C4-2B (cell line): ENCODE data around the gene PRSS56.

ENCODE experiments used
- H3K27ac ChIP-seq: fragments of 450-650 bp; 2 replicates; pipeline ENCODE4 v1.5.1; 2017
- ZFX ChIP-seq: fragments of 450-650 bp; IDR thresholded peaks from 2 replicates; pipeline ENCODE4 v1.6.1; 2017
- TF ChIP-seq, protein P1 (sequence below): fragments of 450-650 bp; conservative IDR thresholded peaks from 2 replicates; pipeline ENCODE4 v1.5.1; 2017; ENCODE audit warnings: mild to moderate bottlenecking

The PRSS56 gene

DNA sequence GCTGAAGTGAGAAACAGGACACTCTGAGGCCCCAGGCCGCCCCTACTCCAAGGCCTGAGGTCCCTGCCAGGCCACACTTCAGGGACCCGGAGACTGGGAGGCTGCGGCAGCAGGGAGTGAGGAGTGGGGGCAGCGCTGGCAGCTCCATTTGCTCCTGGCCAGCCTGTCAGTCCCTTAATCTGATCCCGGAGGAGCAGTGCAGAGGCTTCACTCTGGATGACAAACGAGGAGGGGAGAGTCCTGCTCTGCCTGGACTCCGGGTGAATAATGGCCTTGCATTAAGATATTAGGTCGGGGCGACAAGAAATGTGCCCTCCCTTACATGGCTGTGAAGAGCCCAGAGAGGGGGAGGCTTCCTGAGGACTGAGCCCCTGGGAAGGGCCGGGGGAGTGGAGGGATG, 14.3 kb upstream of the PRSS56 start:
- no peak for TF ChIP-seq ZFX
- TF ChIP-seq, protein P1, sequence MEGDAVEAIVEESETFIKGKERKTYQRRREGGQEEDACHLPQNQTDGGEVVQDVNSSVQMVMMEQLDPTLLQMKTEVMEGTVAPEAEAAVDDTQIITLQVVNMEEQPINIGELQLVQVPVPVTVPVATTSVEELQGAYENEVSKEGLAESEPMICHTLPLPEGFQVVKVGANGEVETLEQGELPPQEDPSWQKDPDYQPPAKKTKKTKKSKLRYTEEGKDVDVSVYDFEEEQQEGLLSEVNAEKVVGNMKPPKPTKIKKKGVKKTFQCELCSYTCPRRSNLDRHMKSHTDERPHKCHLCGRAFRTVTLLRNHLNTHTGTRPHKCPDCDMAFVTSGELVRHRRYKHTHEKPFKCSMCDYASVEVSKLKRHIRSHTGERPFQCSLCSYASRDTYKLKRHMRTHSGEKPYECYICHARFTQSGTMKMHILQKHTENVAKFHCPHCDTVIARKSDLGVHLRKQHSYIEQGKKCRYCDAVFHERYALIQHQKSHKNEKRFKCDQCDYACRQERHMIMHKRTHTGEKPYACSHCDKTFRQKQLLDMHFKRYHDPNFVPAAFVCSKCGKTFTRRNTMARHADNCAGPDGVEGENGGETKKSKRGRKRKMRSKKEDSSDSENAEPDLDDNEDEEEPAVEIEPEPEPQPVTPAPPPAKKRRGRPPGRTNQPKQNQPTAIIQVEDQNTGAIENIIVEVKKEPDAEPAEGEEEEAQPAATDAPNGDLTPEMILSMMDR: no peak
- no peak overlapping the region for H3K27ac ChIP-seq

DNA sequence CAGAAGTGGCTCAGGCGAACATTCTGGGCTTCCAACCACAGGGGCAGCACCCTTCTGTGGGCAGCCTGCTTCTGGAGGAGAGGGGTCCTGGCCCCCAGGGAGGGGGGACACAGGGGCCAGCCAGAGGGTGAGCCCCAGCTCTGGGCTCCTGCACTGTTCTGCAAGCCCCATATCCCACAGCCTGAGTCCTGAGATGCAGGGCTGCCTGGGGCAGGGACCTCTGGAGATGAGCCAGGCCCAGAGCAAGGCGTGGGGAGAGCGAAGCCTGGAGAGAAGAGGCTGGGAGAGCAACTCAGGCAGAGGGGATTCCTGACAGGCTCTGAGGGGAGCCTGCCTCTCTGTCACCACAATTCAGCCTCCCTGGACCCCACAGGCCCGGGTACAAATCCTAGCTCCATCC, 13.5 kb upstream of the PRSS56 start:
- no peak for TF ChIP-seq ZFX
- no peak overlapping the region for H3K27ac ChIP-seq

DNA sequence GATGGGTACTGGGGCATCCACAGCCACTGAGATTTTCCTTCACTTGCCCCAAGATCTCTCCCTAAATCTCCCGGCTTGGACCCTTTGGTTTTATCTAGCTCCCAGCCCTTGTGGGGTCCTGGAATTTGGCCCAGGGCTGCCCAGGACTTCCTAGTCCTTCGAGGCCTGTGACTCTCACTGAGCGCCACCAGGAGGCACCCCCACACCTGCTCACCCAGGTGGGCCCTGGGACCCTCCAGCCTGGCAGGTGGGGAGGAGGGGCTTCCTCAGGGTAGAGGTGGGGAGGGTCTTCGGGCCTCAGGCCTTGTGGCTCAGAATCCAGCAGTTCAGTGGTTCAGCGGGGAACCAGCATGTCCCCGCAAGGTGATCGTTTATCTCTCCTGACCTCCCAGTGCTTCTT, 11.9 kb upstream of the PRSS56 start:
- TF ChIP-seq, protein P1: no peak
- H3K27ac ChIP-seq: no peak overlapping the region

DNA sequence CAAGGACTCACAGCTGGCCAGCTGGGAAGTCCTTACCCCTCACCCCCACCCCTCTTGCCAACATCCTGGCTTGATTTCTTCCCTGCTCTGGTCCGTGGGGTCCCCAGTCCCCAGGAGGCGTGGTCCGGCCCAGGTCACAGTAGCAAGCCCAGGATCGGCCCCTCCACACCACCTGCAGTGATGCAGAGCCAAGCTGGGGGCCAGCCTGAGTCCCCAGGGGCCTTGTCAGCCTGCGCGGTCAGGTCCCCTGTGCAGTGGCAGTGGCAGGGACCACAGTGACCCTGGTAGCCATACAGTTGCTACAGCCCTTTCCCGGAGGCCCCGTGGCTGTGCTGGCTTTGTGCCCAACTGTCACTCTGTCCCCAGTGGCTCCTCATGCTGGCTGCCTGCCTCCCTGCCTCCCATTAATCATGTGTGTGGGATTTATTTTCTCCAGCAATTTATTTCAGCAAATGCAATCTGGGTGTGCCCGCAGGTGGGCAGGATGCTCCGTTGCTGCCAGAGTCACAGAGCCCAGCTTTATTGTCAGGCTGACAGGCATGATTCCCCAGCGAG, 8.8 kb upstream of the PRSS56 start:
- H3K27ac ChIP-seq: no peak overlapping the region
- TF ChIP-seq, protein P1: no peak
- no peak for TF ChIP-seq ZFX

DNA sequence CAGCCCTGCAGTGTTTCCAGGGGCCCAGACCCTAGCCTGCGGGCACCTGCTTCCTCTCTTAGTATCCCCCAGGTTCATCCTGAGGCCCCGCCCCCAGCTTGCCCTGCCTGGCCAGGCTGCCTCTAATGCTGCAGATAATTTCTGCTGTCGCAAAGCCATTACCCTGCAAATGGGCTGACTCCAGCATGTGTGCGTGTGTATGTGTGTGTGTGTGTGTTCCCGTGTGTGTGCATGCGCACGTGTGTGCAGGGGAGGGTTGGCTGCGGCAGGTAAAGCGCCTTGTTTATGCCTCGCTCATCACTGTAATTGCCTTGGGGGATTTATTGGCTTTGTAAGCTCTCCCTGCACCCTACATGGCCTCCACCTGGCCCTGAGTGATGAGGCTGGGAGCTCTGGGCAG, 7.6 kb upstream of the PRSS56 start:
- TF ChIP-seq, protein P1: no peak
- TF ChIP-seq ZFX: no peak
- H3K27ac ChIP-seq: no peak overlapping the region

DNA sequence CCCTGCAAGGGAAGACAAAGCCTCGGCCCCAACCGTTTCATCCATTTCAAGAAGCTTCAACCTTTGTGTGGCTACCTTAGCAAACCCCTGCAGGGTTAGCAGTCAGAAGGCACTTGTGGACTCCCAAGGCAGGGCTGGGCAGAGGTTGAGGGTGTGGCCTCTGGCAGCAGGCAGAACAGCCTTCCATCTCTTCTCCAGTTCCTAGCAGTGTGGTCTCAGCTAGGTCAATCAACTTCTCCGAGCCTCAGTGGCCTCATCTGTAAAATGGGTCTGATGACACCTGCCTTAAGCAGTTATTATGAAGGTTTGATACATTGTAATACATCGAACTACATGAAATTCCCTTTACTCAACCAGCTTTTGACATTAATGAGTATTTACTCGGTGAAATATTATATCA, 6.8 kb upstream of the PRSS56 start:
- no peak overlapping the region for H3K27ac ChIP-seq
- TF ChIP-seq, protein P1: no peak
- TF ChIP-seq ZFX: no peak

DNA sequence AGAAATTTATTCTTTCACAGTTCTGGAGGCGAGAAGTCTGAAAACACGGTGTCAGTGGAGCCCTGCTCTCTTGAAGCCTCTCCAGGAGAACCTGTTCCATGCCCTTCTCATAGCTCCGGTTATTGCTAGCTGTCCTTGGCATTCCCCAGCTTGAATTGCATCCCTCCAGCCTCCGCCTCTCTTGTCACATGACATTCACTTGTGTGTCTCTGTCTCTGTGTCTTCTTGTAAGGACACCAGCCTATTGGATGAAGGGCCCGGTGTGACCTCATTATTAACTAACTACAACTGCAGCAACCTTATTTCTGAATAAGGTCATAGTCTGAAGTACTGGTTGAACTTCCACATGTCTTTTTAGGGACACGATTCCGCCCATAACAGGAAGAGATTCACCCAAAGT, 4.5 kb upstream of the PRSS56 start:
- TF ChIP-seq, protein P1: no peak
- TF ChIP-seq ZFX: no peak

DNA sequence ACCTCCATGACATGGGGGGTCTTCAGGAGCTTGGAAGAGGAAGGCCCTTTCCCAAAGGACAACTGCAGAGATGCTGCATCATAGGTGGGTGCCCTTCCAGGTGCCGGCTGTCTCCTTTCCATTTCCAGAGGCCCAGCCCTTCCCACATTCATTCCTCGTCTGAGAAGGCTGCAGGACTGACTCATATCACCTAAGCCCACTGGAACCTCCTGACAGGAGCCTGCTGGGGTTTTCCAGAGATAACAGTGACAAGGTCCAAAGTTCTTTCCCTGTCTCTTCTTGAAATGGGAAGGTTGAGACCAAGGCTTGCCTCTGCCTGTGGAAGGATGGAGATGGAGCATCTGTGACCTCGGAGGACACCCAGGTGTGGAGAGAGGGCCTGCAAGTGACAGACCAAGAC, 3.6 kb upstream of the PRSS56 start:
- no peak overlapping the region for H3K27ac ChIP-seq
- no peak for TF ChIP-seq ZFX
- TF ChIP-seq, protein P1: no peak

More for the DNA sequence above, 4.5 kb upstream of the PRSS56 start:
- no peak overlapping the region for H3K27ac ChIP-seq
